Activated CD4-positive, alpha-beta T cell treated with anti-CD3 and anti-CD28 coated beads, Interleukin-10, Interleukin-2, amounts not matched to agents 100 ng/mL and 50 ng/mL, durations not matched to agents 16 hours and 8 hours (primary cell): ENCODE measurements around the gene YOD1.
"Not testable (repeated sequence)": the region's sequence is repeated elsewhere in the genome, so short reads cannot be mapped to it uniquely, and the experiment has no call there.

Experiments used
- DNase-seq: peaks from one replicate; pipeline ENCODE4 v3.0.0-alpha.2; 2020

The YOD1 gene

GRCh38 chr1:207047505-207047904, 3.5 kb downstream of the YOD1 start:
- DNase-seq = no peak

GRCh38 chr1:207045453-207045852, 5.6 kb downstream of the YOD1 start:
- no peak for DNase-seq

- DNase-seq = not testable (repeated sequence)
These were observed 9.6 kb downstream of the YOD1 start for GRCh38 chr1:207041397-207041796.

- no peak for DNase-seq
These were observed 10.9 kb downstream of the YOD1 start for GRCh38 chr1:207040181-207040533.

- no peak for DNase-seq
These were observed 11.4 kb downstream of the YOD1 start for GRCh38 chr1:207039380-207040180.

GRCh38 chr1:207036865-207037264, 14.1 kb downstream of the YOD1 start:
- DNase-seq = no peak

- DNase-seq = no peak
These were observed 15.0 kb downstream of the YOD1 start for GRCh38 chr1:207035877-207036551.

- DNase-seq = no peak
These were observed 16.0 kb downstream of the YOD1 start for GRCh38 chr1:207034998-207035397.

GRCh38 chr1:207034208-207034607, 16.8 kb downstream of the YOD1 start:
- DNase-seq = no peak

GRCh38 chr1:207033302-207033701, 17.7 kb downstream of the YOD1 start:
- no peak for DNase-seq

- DNase-seq = no peak
These were observed 18.4 kb downstream of the YOD1 start, which contains the start of gene C1orf116 for GRCh38 chr1:207032528-207033017. C1orf116 (minus strand) TSS chr1:207032756; CDS start chr1:207027598, 5,158 bp downstream.

- DNase-seq = no peak
These were observed 19.3 kb downstream of the YOD1 start for GRCh38 chr1:207031632-207032264.

GRCh38 chr1:207031016-207031415, 20.0 kb downstream of the YOD1 start:
- no peak for DNase-seq

GRCh38 chr1:207030522-207031009, 20.4 kb downstream of the YOD1 start:
- no peak for DNase-seq

- no peak for DNase-seq
These were observed 21.1 kb downstream of the YOD1 start for GRCh38 chr1:207029701-207030521.

- DNase-seq = no peak
These were observed 21.9 kb downstream of the YOD1 start for GRCh38 chr1:207028884-207029650.

- no peak for DNase-seq
These were observed 23.1 kb downstream of the YOD1 start for GRCh38 chr1:207027921-207028320.

- DNase-seq = no peak
These were observed 23.7 kb downstream of the YOD1 start for GRCh38 chr1:207027206-207027777.

- no peak for DNase-seq
These were observed 24.9 kb downstream of the YOD1 start for GRCh38 chr1:207026104-207026534.

- DNase-seq = no peak
These were observed 25.7 kb downstream of the YOD1 start for GRCh38 chr1:207025146-207025880.
